Panc1 (cell line): Measurements from ENCODE around the gene GLB1L2. TPM values are rescaled to one million over a fixed set of nuclear protein-coding genes. Genes with fewer than 3 reads are reported as not detected.

Source experiments
- ATAC-seq: fragments of 200-7000 bp; cut with Tn5 transposase; 2 replicates; pipeline ENCODE4 v1.9.1; 2020; ENCODE audit warnings: mild to moderate bottlenecking, moderate library complexity
- BruUV-seq: library from RNA; stranded (reverse); fragments of 400-500 nt; replicated peaks from 2 replicates; lab custom pipeline; 2021; lab: Mats Ljungman, UMichigan
- CTCF ChIA-PET: fragments of 300-600 bp; sonication (Branson Sonifier 250); formaldehyde crosslinking; loops from one replicate; lab custom pipeline; 2022; ENCODE audit warnings: antibody characterized with exemption; lab: Charles Lee
- POLR2A ChIA-PET: fragments of 300-600 bp; sonication (Branson Sonifier 250); formaldehyde crosslinking; loops from one replicate; lab custom pipeline; 2022; ENCODE audit warnings: antibody characterized with exemption; lab: Charles Lee
- DNase-seq: peaks from one replicate; pipeline ENCODE4 v3.0.0-alpha.2; 2010; ENCODE audit warnings: low read depth, low spot score
- H3K27ac ChIP-seq: 2 replicates; pipeline ENCODE4 v1.5.1; 2011; ENCODE audit warnings: mild to moderate bottlenecking, low read length, inconsistent platforms
- H3K27me3 ChIP-seq: fragments of 200-500 bp; sonication (Bioruptor generic); 2 replicates; pipeline ENCODE4 v1.6.0; 2014; ENCODE audit warnings: low read length, inconsistent platforms; ENCODE audit not compliant: control insufficient read depth, insufficient read depth
- H3K36me3 ChIP-seq: fragments of 200-500 bp; sonication (Bioruptor generic); 2 replicates; pipeline ENCODE4 v1.5.1; 2014; ENCODE audit warnings: inconsistent platforms, mild to moderate bottlenecking, low read length, moderate library complexity; ENCODE audit not compliant: control insufficient read depth, insufficient read depth
- H3K4me1 ChIP-seq: 2 replicates; pipeline ENCODE4 v1.5.1; 2011; ENCODE audit warnings: inconsistent platforms, mild to moderate bottlenecking, low read length, moderate library complexity; ENCODE audit not compliant: control insufficient read depth, insufficient read depth
- H3K4me3 ChIP-seq, 2 experiments: 2 replicates each; pipeline ENCODE4 v1.5.1; 2011 to 2012; ENCODE audit warnings: low read depth in 2 of 2, low read length in 2 of 2, mild to moderate bottlenecking in 2 of 2, inconsistent platforms in 1 of 2, moderate library complexity in 1 of 2
- H3K9me3 ChIP-seq: fragments of 200-500 bp; sonication (Bioruptor generic); 2 replicates; pipeline ENCODE4 v1.5.1; 2014; ENCODE audit warnings: low read depth, mild to moderate bottlenecking, inconsistent platforms, low read length, moderate library complexity; ENCODE audit not compliant: control insufficient read depth, insufficient read depth
- POLR2AphosphoS5 ChIP-seq: IDR thresholded peaks from 2 replicates; pipeline ENCODE4 v1.6.1; 2012; ENCODE audit warnings: mild to moderate bottlenecking, low read depth, low read length, moderate library complexity
- SIN3A ChIP-seq: IDR thresholded peaks from 2 replicates; pipeline ENCODE4 v1.6.1; 2012; ENCODE audit warnings: low read depth, mild to moderate bottlenecking, low read length, moderate library complexity, borderline replicate concordance; ENCODE audit not compliant: insufficient read depth
- TCF7L2 ChIP-seq: IDR thresholded peaks from 2 replicates; pipeline ENCODE4 v1.6.1; 2011; ENCODE audit warnings: mild to moderate bottlenecking, low read depth, low read length, inconsistent platforms
- in situ Hi-C: cut with HindIII; loops from 2 replicates; pipeline ENCODE4 v1.10.0; 2016; ENCODE audit warnings: low sequenced_read_pairs, low pct_unique_long_range_greater_than_20kb
- intact Hi-C: fragments of 100-400 bp; cut with micrococcal nuclease; formaldehyde crosslinking; loops from one replicate; pipeline ENCODE4 v1.10.0; 2022; ENCODE audit not compliant: unreplicated experiment
- total RNA-seq: library from RNA; stranded (reverse); gene quantifications from one replicate; pipeline ENCODE4 v1.2.1, GENCODE V29; 2021; ENCODE audit not compliant: unreplicated experiment
- TF ChIP-seq, protein P1 (sequence below): fragments of 450-650 bp; IDR thresholded peaks from 2 replicates; pipeline ENCODE4 v1.5.1; 2017; ENCODE audit warnings: mild to moderate bottlenecking
- TF ChIP-seq, protein P2 (sequence below), 2 experiments: IDR thresholded peaks; 2 replicates each; pipeline ENCODE4 v1.6.1; 2011 to 2012; ENCODE audit warnings: low read depth in 2 of 2, control low read depth in 1 of 2, low read length in 1 of 2, mild to moderate bottlenecking in 1 of 2, moderate library complexity in 1 of 2; ENCODE audit not compliant: insufficient read depth in 1 of 2

GLB1L2 gene
- total RNA-seq, 1 experiment from 2014 or later: 10.4 TPM

DNA sequence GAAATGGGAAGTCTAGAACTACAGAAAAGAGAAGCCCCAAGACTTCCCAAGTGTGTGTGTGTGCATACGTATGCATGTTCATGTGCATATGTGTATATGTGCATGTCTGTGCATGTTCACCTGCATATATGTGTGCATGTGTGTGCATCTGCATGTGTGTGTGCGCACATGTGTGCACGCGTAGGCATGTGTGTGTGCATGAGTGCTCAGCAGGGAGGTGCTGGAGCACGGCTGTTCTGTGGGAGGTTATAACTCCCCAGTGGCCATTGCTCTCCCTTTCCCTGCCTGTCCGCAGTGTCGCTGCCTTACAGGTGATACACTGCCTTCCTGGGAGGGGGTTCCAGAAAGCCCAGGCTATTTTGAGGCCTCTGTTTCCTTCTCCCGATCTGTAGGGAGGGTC lies 50.5 kb downstream of the GLB1L2 start:
- intact Hi-C loops: no loop called here
- BruUV-seq: no TSS peak

DNA sequence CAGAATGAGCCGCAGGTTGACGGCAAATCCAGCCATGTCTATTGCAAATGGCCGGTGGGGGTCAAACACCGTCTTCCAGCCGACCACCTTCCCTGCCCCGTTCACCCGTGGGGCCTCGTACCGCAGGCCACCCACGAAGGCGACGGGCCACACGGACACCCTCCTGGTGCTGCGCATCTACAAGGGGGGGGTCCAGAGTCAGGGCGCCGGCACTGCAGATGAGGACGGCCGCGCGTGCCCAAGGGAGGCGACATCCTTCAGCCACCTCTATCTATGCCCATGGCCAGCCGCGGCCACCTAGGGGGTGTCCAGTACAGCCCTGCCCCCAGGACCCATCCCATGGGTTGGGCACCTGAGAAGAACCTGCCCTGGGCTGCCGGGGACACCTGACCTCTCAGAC lies 51.0 kb downstream of the GLB1L2 start:
- TF ChIP-seq SIN3A (no peak), TCF7L2 (no peak)
- TF ChIP-seq, protein P1, sequence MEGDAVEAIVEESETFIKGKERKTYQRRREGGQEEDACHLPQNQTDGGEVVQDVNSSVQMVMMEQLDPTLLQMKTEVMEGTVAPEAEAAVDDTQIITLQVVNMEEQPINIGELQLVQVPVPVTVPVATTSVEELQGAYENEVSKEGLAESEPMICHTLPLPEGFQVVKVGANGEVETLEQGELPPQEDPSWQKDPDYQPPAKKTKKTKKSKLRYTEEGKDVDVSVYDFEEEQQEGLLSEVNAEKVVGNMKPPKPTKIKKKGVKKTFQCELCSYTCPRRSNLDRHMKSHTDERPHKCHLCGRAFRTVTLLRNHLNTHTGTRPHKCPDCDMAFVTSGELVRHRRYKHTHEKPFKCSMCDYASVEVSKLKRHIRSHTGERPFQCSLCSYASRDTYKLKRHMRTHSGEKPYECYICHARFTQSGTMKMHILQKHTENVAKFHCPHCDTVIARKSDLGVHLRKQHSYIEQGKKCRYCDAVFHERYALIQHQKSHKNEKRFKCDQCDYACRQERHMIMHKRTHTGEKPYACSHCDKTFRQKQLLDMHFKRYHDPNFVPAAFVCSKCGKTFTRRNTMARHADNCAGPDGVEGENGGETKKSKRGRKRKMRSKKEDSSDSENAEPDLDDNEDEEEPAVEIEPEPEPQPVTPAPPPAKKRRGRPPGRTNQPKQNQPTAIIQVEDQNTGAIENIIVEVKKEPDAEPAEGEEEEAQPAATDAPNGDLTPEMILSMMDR: no peak
- H3K9me3 ChIP-seq: no peaks in the 10 kb centered on the region
- intact Hi-C loops: no loop called here
- BruUV-seq: no TSS peak
- no peak overlapping the region for H3K27ac ChIP-seq
- POLR2A ChIA-PET: no interaction called here
- H3K36me3 ChIP-seq: no peaks in the 10 kb centered on the region
- DNase-seq (no peak), ATAC-seq (no peak)
- H3K4me3 ChIP-seq: no peak overlapping the region
- in situ Hi-C loops: no loop called here
- H3K27me3 ChIP-seq: no peaks in the 10 kb centered on the region; the same call in 1 of the 2 replicates
- CTCF ChIA-PET: no interaction called here
- H3K4me1 ChIP-seq: no peaks in the 10 kb centered on the region

More for the DNA sequence above, 50.5 kb downstream of the GLB1L2 start:
- no peak for DNase-seq
- ChIA-PET CTCF (no interaction called here), POLR2A (no interaction called here)
- no peak overlapping the region for H3K27ac ChIP-seq
- no peak for ATAC-seq
- no peak for TF ChIP-seq SIN3A
- TF ChIP-seq, protein P2, sequence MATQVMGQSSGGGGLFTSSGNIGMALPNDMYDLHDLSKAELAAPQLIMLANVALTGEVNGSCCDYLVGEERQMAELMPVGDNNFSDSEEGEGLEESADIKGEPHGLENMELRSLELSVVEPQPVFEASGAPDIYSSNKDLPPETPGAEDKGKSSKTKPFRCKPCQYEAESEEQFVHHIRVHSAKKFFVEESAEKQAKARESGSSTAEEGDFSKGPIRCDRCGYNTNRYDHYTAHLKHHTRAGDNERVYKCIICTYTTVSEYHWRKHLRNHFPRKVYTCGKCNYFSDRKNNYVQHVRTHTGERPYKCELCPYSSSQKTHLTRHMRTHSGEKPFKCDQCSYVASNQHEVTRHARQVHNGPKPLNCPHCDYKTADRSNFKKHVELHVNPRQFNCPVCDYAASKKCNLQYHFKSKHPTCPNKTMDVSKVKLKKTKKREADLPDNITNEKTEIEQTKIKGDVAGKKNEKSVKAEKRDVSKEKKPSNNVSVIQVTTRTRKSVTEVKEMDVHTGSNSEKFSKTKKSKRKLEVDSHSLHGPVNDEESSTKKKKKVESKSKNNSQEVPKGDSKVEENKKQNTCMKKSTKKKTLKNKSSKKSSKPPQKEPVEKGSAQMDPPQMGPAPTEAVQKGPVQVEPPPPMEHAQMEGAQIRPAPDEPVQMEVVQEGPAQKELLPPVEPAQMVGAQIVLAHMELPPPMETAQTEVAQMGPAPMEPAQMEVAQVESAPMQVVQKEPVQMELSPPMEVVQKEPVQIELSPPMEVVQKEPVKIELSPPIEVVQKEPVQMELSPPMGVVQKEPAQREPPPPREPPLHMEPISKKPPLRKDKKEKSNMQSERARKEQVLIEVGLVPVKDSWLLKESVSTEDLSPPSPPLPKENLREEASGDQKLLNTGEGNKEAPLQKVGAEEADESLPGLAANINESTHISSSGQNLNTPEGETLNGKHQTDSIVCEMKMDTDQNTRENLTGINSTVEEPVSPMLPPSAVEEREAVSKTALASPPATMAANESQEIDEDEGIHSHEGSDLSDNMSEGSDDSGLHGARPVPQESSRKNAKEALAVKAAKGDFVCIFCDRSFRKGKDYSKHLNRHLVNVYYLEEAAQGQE (IDR thresholded peaks at IDR 0.05; ENCODE audit: insufficient read depth in 1 of 2, low read depth in 2 of 2, low read length in 1 of 2): no peak
- TF ChIP-seq POLR2AphosphoS5: no peak
- TF ChIP-seq, protein P1: no peak
- no peak for TF ChIP-seq TCF7L2
- H3K4me1 ChIP-seq: no peaks in the 10 kb centered on the region
- no peaks in the 10 kb centered on the region for H3K36me3 ChIP-seq
- no peaks in the 10 kb centered on the region; the same call in 1 of the 2 replicates for H3K27me3 ChIP-seq
- H3K9me3 ChIP-seq: no peaks in the 10 kb centered on the region
- no peak overlapping the region for H3K4me3 ChIP-seq
- in situ Hi-C loops: no loop called here
